GM12875 (cell line): ENCODE measurements around the gene EME2.

ENCODE experiments used
- H3K4me3 ChIP-seq: one replicate; pipeline ENCODE4 v1.5.1; 2011; ENCODE audit warnings: low read depth, low read length, control low read depth
- CTCF ChIP-seq: IDR thresholded peaks from 2 replicates; pipeline ENCODE4 v1.5.1; 2011; ENCODE audit warnings: low read depth, mild to moderate bottlenecking, control low read depth, inconsistent platforms, low read length, moderate library complexity, borderline replicate concordance; ENCODE audit not compliant: insufficient read depth

Gene EME2, protein sequence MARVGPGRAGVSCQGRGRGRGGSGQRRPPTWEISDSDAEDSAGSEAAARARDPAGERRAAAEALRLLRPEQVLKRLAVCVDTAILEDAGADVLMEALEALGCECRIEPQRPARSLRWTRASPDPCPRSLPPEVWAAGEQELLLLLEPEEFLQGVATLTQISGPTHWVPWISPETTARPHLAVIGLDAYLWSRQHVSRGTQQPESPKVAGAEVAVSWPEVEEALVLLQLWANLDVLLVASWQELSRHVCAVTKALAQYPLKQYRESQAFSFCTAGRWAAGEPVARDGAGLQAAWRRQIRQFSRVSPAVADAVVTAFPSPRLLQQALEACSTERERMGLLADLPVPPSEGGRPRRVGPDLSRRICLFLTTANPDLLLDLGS

DNA sequence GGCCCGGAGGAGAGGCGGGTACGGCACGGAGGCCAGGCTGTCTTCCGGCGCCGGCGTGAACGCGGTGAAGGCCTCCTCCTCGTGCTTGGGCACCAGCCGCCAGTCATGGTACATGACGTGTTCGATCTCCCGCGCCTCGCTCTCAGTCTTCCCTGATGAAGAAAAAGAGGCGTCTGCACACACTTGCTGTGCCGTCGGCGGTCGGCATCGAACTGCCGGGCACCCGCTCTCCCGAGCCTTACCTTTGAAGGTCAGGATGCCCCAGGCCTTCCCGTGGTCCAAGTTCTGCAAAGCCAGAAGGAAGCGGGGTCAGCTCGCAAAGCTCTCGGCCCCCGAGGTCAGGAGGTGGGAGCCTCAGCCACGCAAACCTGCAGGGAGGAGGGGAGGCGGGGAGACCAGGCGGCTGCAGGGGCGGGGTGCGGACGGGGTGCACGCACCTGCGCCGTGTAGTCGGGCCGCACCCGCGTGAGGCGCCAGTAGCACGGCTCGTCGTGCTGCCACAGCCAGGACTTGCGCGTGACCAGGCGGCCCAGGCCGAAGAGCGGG, at the start of gene EME2:
EME2 (plus strand) TSS at position 449 of the 546 bp plus-strand sequence. CDS start 418 bp downstream, outside the sequence.
- peak within 1 kb of the TSS; percentile 96 for H3K4me3 ChIP-seq
- no peak for TF ChIP-seq CTCF

GRCh38 chr16:1723450-1724147, 49.0 kb upstream of the EME2 start:
- H3K4me3 ChIP-seq, result no peak overlapping the region
- peak; percentile 70 for TF ChIP-seq CTCF

DNA sequence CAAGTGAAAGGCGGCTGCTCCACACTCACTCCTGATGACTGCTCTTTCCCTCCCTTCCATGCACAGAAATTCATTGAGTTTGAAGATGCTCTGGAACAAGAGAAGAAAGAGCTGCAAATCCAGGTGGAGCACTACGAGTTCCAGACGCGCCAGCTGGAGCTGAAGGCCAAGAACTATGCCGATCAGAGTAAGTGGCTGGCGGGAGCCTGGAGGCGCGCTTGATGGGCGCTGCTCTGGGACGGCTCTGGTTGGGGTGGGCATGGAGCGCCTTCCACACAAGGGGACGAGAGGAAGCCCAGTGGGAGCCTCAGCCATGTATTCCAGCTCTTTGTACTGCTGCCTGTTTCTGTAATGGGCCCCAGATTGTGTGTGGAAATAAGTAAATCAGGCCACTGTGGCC, 48.1 kb upstream of the EME2 start:
- no peak for TF ChIP-seq CTCF
- no peak overlapping the region for H3K4me3 ChIP-seq

GRCh38 chr16:1726661-1727502, 45.7 kb upstream of the EME2 start:
- no peak overlapping the region for H3K4me3 ChIP-seq
- TF ChIP-seq CTCF, result no peak

DNA sequence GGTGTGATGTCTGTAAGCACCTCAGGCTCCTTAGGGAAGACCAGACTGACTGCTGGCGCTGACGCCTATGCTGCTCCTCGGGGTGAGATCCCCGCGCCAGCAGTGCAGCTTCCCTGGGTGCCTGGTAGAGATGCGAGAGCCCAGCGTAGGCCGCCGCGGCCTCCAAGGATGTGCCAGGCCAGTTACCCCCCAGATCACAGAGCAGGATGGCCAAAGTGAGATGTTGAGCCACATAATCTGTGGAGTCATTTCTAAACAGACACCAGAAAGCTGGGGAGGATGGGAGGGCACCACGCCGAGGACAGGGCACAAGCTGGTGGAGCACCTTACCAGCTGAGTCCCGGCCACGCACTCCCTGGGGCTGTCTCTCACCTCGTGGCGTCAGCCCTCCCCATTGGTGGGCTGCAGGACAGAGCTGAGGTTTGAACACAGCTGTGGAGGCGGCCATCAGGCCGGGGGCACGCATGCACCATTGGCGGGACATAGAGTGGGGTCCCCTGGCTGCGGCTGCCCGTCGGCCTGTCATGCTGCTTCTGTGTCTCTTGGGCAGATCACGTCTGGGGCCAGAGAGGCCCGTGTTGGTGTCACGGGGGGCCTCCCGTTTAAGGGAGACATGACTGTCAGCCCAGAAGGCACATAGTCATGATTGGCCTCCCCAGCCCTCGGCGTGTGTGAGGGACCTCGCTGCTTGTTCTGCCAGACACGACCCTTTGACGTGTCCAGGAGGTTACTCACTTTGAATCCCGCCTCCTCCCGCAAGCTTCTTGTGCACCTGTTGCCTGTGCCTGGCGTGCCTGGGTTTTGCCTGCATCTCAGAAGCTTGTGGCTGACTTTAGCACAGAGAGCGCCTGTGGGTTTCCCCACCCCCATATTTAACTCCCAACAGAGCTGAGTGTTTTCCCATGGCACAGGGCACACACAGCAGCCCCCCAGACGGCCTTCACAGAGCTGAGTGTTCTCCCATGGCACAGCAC, 44.7 kb upstream of the EME2 start:
- no peak overlapping the region for H3K4me3 ChIP-seq

More for the DNA sequence above, 44.7 kb upstream of the EME2 start:
- TF ChIP-seq CTCF, result no peak
